Stomach (tissue), 9 donors: Measurements from ENCODE around the gene FLVCR1. TPM values are rescaled to one million over a fixed set of nuclear protein-coding genes. Genes with fewer than 3 reads are reported as not detected.

Experiments used
- DNase-seq, 2 donors: peaks; one replicate each; pipeline versions ENCODE4 v3.0.0 to v3.0.0-alpha.2; 2013 to 2019
- H3K27ac ChIP-seq, 5 donors: fragments of 200-600 bp in 4 of 5; sonication (generic) in 4 of 5; one replicate each; pipeline ENCODE4 v1.5.1; 2013 to 2019; ENCODE audit warnings: mild to moderate bottlenecking in 1 of 5, moderate library complexity in 1 of 5
- H3K27me3 ChIP-seq, 3 donors: fragments of 200-600 bp; sonication (generic); one replicate each; pipeline ENCODE4 v1.5.1; 2017 to 2019; ENCODE audit warnings: mixed run types in 1 of 3
- H3K36me3 ChIP-seq, 4 donors: fragments of 200-600 bp; sonication (generic); 1 replicate in 3 of 4; 2 replicates in 1 of 4; pipeline ENCODE4 v1.5.1; 2016 to 2019
- H3K4me1 ChIP-seq, 4 donors: fragments of 200-600 bp; sonication (generic); one replicate each; pipeline ENCODE4 v1.5.1; 2016 to 2019
- H3K4me3 ChIP-seq, 4 donors: fragments of 200-600 bp; sonication (generic) in 3 of 4; one replicate each; pipeline ENCODE4 v1.5.1; 2016 to 2019; ENCODE audit warnings: mild to moderate bottlenecking in 1 of 4
- H3K9me3 ChIP-seq, 4 donors: fragments of 200-600 bp; sonication (generic); one replicate each; pipeline ENCODE4 v1.5.1; 2016 to 2019
- CTCF ChIP-seq, 7 experiments: fragments of 450-650 bp in 4 of 7; fragments of 200-600 bp in 3 of 7; sonication (generic) in 3 of 7; IDR thresholded peaks; one replicate each; pipeline ENCODE4 v1.5.1; 2016 to 2019; ENCODE audit warnings: antibody characterized with exemption in 7 of 7, control low read depth in 2 of 7, mild to moderate bottlenecking in 1 of 7
- EP300 ChIP-seq: sonication (generic); formaldehyde crosslinking; IDR thresholded peaks from one replicate; pipeline ENCODE4 v1.6.1; 2017; ENCODE audit warnings: antibody characterized with exemption
- POLR2A ChIP-seq, 4 donors: fragments of 450-650 bp; IDR thresholded peaks; one replicate each; pipeline ENCODE4 v1.6.1; 2016; ENCODE audit warnings: antibody characterized with exemption in 4 of 4, control low read depth in 2 of 4, mild to moderate bottlenecking in 1 of 4, moderate library complexity in 1 of 4
- POLR2AphosphoS5 ChIP-seq, 3 donors: sonication (generic); formaldehyde crosslinking; IDR thresholded peaks; one replicate each; pipeline ENCODE4 v1.6.1; 2016; ENCODE audit warnings: antibody characterized with exemption in 3 of 3
- WGBS, 5 donors: extraction: QIAGEN DNeasy Blood & Tissue Kit in 3 of 5; methylation state at CpG; one replicate each; pipeline versions ENCODE4 v1.1.5 to v1.1.7; 2013 to 2018; 5-methylcytosine and 5-hydroxymethylcytosine counted together
- intact Hi-C: fragments of 100-400 bp; cut with DNase I; formaldehyde crosslinking; loops from one replicate; pipeline ENCODE4 v1.15.1; 2023; ENCODE audit warnings: low total_unique reads
- polyA plus RNA-seq, 3 donors: library from polyadenylated mRNA; stranded (reverse); fragments of 200-250 nt; gene quantifications; one replicate each; pipeline ENCODE4 v1.2.3, GENCODE V29; 2013
- total RNA-seq, 5 donors: library from RNA; depleted of rRNA; stranded (reverse); fragments of >200 nt; gene quantifications; one replicate each; pipeline versions ENCODE4 v1.1.0 to v1.2.3, GENCODE V29; 2014 to 2016
- donor health status: healthy with polysubstance abuse.
- donor health status: Bipolar disorder and iron deficiency.
- donor health status: healthy.

The FLVCR1 gene
- total and polyA plus RNA-seq, 8 donors, result 0.61 to 19.1 (median 6.3) TPM

- Histone ChIP-seq H3K9me3 (no peaks in the 10 kb centered on the region), H3K27me3 (peaks cover 0 to 9% (median 0%) of the 10 kb centered on the region in 3 donors), H3K4me3 (no peak overlapping the region), H3K36me3 (no peaks in the 10 kb centered on the region), H3K4me1 (peaks cover 0 to 24% (median 8%) of the 10 kb centered on the region in 4 donors), H3K27ac (no peak overlapping the region)
- TF ChIP-seq POLR2AphosphoS5 (IDR thresholded peaks at IDR 0.05) (no peak), CTCF (IDR thresholded peaks at IDR 0.05) (no peak), EP300 (no peak), POLR2A (IDR thresholded peaks at IDR 0.05) (no peak)
- 82 to 90% (median 86%) methylated on average over 5 of the region's 5 CpGs for WGBS, 5 donors
- no peak for DNase-seq
- intact Hi-C loops, result no loop called here
These were observed 59.8 kb downstream of the FLVCR1 start for GRCh38 chr1:212917858-212918257.

- Histone ChIP-seq H3K27me3 (peaks cover 0 to 9% (median 0%) of the 10 kb centered on the region in 3 donors), H3K9me3 (no peaks in the 10 kb centered on the region), H3K36me3 (no peaks in the 10 kb centered on the region), H3K4me1 (peaks cover 0 to 24% (median 8%) of the 10 kb centered on the region in 4 donors), H3K4me3 (no peak overlapping the region), H3K27ac (no peak overlapping the region)
- DNase-seq, result no peak
- intact Hi-C loops, result no loop called here
- 53 to 88% (median 62%) methylated on average over 2 of the region's 2 CpGs for WGBS, 5 donors
- no peak for TF ChIP-seq POLR2A (IDR thresholded peaks at IDR 0.05)
- TF ChIP-seq EP300, result no peak
- TF ChIP-seq CTCF (IDR thresholded peaks at IDR 0.05), result no peak
- no peak for TF ChIP-seq POLR2AphosphoS5 (IDR thresholded peaks at IDR 0.05)
These were observed 60.7 kb downstream of the FLVCR1 start for GRCh38 chr1:212918824-212919223.

- Histone ChIP-seq H3K4me1 (peaks cover 0 to 19% (median 7%) of the 10 kb centered on the region in 4 donors), H3K27ac (no peak overlapping the region), H3K4me3 (no peak overlapping the region), H3K27me3 (peaks cover 0 to 9% (median 0%) of the 10 kb centered on the region in 3 donors), H3K36me3 (no peaks in the 10 kb centered on the region), H3K9me3 (no peaks in the 10 kb centered on the region)
- no peak for DNase-seq
- TF ChIP-seq EP300 (no peak), POLR2A (IDR thresholded peaks at IDR 0.05) (no peak), CTCF (IDR thresholded peaks at IDR 0.05) (no peak), POLR2AphosphoS5 (IDR thresholded peaks at IDR 0.05) (no peak)
- 62 to 73% (median 67%) methylated on average over 7 of the region's 7 CpGs for WGBS, 5 donors
- intact Hi-C loops, result no loop called here
These were observed 62.2 kb downstream of the FLVCR1 start for GRCh38 chr1:212920246-212920645.

- Histone ChIP-seq H3K9me3 (no peaks in the 10 kb centered on the region), H3K4me3 (no peak overlapping the region), H3K27me3 (peaks cover 0 to 9% (median 0%) of the 10 kb centered on the region in 3 donors), H3K36me3 (no peaks in the 10 kb centered on the region), H3K27ac (no peak overlapping the region), H3K4me1 (peaks cover 0 to 13% (median 5%) of the 10 kb centered on the region in 4 donors)
- intact Hi-C loops, result no loop called here
- DNase-seq, result no peak
- 63 to 74% (median 66%) methylated on average over 6 of the region's 6 CpGs for WGBS, 5 donors
- no peak for TF ChIP-seq POLR2A (IDR thresholded peaks at IDR 0.05)
- TF ChIP-seq CTCF (IDR thresholded peaks at IDR 0.05), result no peak
These were observed 62.8 kb downstream of the FLVCR1 start for GRCh38 chr1:212920896-212921295.
